HG03135 (cell line): ENCODE results near the gene GAD2.

Source experiments
- ATAC-seq: cut with Tn5 transposase; IDR thresholded peaks from one replicate; pipeline ENCODE4 v1.9.1; 2021; ENCODE audit warnings: mild to moderate bottlenecking, moderate library complexity; ENCODE audit not compliant: unreplicated experiment

Gene GAD2

DNA sequence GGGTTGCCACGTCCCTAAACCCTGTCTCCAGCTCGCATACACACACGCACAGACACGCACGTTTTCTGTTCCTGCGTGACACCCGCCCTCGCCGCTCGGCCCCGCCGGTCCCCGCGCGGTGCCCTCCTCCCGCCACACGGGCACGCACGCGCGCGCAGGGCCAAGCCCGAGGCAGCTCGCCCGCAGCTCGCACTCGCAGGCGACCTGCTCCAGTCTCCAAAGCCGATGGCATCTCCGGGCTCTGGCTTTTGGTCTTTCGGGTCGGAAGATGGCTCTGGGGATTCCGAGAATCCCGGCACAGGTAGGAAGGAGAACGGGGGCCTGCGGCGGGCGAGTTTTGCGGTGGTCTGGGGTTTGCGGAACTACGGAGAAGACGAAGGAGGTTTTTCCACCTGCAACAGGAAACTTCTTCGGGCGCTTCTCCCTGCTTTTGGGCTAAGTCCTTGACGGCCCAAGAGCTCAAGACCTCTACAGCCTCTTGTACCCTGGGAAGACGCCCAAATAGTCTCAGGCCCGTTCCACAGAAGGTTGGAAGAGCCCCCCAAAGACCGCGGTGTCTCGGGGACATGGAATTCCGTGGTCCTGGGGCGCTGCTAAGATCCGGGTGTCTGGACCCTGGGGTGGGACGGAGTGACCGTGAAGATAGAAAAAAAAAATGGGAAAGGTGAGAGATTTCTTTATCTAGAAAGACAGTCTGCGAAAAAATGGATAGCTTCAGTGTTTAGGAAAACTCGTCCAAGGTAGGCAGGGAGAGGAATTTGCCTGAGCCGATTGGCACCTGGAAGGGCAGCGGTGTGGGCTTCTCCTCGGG lies at the start of gene GAD2:
TSS of gene GAD2 (plus strand) at position 190 of the 811 bp plus-strand sequence. CDS start at position 226, 36 bp downstream.
- ATAC-seq = no peak

DNA sequence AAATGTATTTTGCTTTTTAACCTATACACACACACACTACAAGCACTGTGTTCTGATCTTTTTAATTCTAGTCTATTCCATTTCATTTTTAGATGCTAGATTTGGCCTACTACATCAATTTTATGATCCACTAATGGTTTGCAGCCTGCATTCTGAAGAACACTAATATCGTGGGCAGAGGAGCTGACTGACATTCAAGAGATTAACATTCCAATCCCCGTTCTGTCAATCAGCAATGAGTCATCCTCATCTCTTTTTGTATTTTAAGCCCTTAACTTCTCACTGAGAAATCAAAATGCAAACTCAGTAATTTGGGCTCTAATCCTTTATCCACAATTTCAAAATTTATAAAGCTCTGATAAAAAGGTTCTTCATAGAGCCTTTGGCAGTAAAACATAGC lies 47.1 kb upstream of the GAD2 start:
- ATAC-seq = no peak

- ATAC-seq = no peak
Measured at GRCh38 chr10:26172131-26172530, 44.4 kb upstream of the GAD2 start.

- no peak for ATAC-seq
Measured at GRCh38 chr10:26173837-26174236, 42.7 kb upstream of the GAD2 start.

- no peak for ATAC-seq
Measured at GRCh38 chr10:26177341-26177740, 39.2 kb upstream of the GAD2 start.

- no peak for ATAC-seq
Measured at GRCh38 chr10:26194275-26194674, 22.3 kb upstream of the GAD2 start.

- ATAC-seq = no peak
Measured at GRCh38 chr10:26197248-26197647, 19.3 kb upstream of the GAD2 start.

- ATAC-seq = no peak
Measured at GRCh38 chr10:26198119-26198518, 18.5 kb upstream of the GAD2 start.

GRCh38 chr10:26199841-26200240 lies 16.7 kb upstream of the GAD2 start:
- ATAC-seq = no peak

GRCh38 chr10:26205223-26205622 lies 11.4 kb upstream of the GAD2 start:
- no peak for ATAC-seq

- ATAC-seq = no peak
Measured at GRCh38 chr10:26211781-26212444, 4.7 kb upstream of the GAD2 start.

DNA sequence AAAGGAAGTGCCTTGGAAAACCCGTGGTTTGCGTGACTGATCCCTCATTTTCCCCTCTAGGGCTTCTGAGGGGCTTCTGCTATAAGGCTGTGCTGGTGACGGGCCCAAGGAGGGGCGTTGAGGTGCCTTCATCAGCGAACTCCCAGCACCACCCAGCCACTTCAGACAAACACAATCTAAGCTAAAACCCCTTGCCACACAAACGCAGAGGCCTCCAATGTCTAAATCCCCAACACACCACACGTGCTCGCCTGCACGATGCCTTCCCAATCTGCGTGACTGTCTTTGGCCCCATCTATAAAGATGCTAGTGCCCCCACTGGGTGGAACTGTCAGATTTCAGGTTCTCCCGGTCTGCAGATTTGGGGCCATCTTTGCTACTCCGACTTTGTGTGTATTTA lies 4.1 kb upstream of the GAD2 start:
- no peak for ATAC-seq

DNA sequence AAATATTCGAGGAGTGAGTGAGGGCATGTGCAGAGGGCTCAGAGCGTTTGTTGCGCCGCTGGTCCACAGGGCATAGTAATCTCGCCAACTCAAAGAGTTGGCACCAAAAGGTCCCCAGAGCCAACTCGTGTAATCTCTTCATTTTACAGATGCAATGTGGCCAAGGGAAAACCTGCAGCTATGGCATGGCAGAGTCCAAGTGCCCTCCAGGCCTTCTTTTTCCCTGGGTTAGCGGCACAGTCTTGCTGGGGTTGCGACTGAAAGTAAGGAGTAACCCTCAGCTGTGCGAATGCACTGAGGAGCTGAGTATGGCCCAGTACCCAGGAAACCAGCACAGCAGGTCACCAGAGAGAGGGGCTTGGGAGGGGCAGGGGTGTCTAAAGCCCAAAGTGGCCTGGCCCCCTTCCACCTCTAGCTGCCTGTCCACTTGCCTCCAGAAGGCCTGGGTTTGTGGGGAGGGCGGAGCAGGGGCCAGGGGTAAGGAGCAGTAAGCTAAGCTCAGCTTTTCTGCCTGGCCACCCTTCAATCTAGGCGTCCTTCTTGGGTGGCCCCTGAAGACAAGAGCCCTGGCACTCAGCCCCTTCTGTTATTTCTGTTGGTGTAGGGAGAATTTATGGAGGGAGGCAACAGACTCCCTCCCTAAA lies 3.3 kb upstream of the GAD2 start:
- ATAC-seq = no peak

DNA sequence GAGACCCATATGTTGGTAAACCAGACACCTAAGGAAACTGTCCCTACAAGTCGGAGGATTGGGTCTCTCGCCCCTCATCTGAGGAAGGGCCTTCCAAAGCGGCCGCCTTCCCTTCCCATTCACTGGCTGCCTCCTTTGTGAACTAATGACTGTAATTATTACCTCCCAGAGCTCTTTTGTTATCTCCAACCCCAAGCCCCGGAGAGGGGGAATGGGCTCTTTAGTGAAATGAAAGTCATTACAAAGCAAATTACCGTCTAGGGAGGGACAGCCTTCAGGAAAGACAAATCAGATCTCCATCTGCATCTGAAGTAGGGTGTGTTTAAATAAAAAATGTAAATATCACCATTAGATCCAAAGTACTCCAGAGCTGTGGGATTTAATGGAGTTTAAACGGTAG lies 2.6 kb upstream of the GAD2 start:
- no peak for ATAC-seq

GRCh38 chr10:26214551-26215395 lies 1.8 kb upstream of the GAD2 start:
- no peak for ATAC-seq

DNA sequence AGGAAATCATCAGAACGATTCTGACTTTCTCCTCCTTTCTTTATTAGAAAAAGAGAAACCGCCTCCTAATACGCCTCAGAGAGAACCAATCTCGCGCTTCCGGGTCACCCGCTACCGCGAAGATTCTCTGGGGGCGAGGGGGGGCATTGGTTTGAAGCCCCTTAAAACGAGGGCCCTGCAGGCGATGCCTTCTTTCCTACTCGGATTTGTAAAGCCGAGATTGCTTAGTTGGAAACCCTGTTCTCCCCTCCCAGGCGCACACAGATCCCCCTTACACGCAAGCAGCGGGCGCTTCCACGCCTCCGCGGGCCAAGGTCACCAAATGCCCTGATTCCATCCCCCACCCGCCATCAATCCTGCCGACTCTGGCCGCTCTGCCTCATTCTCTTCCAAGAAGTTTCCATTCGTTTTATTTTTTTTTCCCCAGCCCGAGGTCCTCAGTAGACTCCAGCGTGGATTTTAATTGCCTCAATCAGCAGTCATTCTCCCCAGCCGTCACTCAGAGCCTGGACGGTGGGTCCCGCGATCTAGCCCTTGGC lies 1.1 kb upstream of the GAD2 start:
- ATAC-seq = no peak

DNA sequence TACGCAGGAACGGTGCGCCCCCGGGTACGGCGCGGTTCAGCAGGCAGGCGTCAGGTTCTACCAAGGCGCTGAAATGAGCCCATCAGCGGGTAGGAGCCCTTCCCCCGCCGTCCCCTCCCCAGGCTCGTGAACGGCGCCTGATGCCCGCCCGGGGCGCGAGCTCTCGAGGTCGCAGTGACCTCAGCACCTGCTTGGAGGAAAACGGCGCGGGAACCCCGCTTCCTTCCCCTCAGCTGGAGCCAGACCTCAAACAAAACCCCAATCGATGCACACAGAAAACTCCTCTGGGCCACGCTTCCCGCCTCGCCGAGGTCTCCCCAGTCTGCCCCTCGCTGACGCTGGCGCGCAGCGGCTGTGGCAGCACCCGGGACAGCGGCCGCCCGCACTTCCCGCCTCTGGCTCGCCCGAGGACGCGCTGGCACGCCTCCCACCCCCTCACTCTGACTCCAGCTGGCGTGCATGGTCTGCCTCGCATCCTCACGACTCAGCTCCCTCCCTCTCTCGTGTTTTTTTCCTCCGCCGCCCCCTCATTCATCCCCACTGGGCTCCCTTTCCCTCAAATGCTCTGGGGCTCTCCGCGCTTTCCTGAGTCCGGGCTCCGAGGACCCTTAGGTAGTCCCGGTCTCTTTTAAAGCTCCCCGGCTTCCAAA lies 514 bp upstream of the GAD2 start:
- ATAC-seq = no peak

DNA sequence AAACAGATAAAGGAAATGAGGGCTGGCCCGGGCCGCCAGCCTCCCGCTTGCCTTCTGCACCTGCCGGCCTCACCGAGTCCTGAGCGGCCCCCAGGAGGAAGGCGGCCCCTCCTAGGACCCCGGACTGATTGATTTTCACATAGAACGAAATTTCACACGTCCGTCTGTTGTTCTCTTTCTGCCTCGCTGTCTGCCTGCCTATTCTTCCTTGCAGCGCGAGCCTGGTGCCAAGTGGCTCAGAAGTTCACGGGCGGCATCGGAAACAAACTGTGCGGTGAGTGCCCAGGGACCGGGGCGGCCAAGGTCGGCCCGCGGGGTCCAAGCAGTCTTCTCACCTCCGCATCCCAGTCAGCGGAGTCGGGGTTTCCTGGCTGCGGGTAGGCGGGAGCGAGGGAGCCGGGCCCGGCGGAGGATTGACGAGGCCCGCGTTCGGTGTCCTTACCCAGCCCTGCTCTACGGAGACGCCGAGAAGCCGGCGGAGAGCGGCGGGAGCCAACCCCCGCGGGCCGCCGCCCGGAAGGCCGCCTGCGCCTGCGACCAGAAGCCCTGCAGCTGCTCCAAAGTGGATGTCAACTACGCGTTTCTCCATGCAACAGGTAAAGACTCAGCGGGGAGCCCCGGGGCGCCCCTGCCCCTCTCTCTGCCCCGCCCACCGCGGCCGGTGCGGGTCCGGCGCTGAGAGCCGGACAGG lies 967 bp downstream of the GAD2 start:
- ATAC-seq = no peak

GRCh38 chr10:26219676-26220075 lies 3.1 kb downstream of the GAD2 start:
- no peak for ATAC-seq

DNA sequence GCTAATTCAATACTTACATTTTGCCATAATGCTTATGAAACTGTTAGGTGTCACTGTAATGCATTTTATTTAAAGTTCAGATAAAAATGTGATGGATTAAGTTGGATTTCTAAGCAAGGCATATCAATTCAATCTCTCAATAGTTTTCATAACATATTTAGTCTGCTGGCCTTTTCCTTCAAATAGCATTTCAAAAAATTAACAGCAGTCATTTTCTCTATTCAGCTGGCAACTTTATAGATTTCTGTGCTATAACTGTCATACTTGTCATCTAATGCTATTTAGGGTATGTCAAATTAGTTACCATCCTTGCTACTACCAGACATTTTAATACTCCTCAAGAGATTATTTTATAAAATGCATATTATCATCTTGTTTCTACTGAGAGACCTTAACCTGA lies 4.3 kb downstream of the GAD2 start:
- no peak for ATAC-seq
